IPS-18c (cell line): ENCODE results near the gene NUBP2.

Experiments
- H3K4me3 ChIP-seq: 2 replicates; pipeline ENCODE4 v1.7.0; 2013; ENCODE audit warnings: low read depth, mild to moderate bottlenecking, low read length, moderate library complexity; ENCODE audit not compliant: insufficient read depth
- H3K9me3 ChIP-seq: one replicate; pipeline ENCODE4 v1.6.1; 2013; ENCODE audit warnings: mild to moderate bottlenecking, low read length, moderate library complexity; ENCODE audit not compliant: control insufficient read depth, insufficient read depth

Gene NUBP2, protein sequence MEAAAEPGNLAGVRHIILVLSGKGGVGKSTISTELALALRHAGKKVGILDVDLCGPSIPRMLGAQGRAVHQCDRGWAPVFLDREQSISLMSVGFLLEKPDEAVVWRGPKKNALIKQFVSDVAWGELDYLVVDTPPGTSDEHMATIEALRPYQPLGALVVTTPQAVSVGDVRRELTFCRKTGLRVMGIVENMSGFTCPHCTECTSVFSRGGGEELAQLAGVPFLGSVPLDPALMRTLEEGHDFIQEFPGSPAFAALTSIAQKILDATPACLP

DNA sequence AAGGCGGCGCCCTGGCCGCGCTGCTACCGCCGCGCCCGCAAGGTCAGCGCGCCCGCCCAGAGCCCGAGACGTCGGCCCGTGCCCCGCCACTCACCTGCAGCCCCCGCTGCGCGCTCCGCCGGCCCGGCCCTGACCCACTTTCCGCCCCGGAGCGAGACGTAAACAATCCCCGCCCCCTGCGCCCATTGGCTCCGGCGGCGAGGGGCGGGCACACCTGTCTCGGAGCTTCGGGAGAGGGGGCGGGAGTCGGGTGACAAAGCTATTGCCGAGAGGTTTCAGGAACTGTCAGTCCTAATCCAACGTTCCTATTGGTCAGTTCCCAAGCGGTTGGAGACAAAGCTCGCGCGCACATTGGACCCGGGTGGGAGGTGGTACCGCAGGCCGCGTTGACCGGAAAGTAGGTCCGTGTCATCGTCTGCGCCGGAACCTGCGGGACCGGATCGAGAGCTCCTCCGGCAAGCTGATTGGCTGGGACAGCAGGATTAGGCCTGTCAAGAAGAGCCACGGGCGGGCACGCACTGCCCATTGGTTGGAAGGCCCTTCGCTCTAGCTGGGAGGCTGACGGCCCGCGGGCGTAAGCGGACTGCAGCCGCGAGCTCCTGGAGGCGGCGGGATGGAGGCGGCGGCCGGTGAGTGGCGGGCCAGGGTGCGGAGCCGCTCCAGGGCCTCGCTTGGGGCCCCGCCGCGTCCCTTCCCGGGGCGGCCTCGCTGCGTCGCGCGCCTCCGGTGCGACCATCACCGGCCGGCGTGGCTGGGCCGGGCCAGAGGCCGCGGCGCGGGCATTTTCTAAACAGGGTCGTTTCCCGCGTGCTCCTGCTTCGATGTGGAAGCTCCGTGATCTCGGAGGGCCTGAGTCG, at the start of gene NUBP2, which contains the start of gene SPSB3:
NUBP2 (plus strand) TSS at position 553 of the 857 bp plus-strand sequence; CDS start at position 614, 61 bp downstream.
SPSB3 (minus strand) TSS at position 164 of the 857 bp plus-strand sequence. CDS start 1,088 bp downstream, outside the sequence.
- H3K4me3 ChIP-seq: peak within 1 kb of the TSS; percentile 80
- peaks cover 4% of the 10 kb centered on the region for H3K9me3 ChIP-seq

DNA sequence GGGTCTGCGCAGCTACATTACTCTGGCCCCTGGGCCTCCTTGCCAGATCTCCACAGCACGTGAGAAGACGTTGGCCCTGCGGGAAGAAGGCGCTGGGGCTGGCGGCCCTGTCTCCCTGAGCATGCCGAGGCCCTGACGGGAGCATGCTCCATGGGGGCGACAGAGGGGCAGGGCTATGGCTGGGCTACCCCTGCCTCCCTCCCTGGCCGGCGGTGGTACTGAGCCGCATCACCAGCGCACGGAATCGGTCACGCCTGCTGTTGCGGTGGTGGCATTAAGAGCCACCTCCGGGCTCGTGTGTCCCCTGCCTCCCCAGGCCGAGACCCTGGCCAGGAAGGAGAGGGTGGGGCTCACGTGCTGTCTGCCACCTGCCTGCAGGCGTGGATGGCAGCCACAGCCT, 48.6 kb upstream of the NUBP2 start:
- peaks cover 27% of the 10 kb centered on the region for H3K9me3 ChIP-seq
- no peak overlapping the region for H3K4me3 ChIP-seq

- peaks cover 25% of the 10 kb centered on the region for H3K9me3 ChIP-seq
- no peak overlapping the region for H3K4me3 ChIP-seq
Measured at GRCh38 chr16:1734816-1735215, 47.9 kb upstream of the NUBP2 start.

- no peak overlapping the region for H3K4me3 ChIP-seq
Measured at GRCh38 chr16:1740234-1740633, 42.5 kb upstream of the NUBP2 start.

DNA sequence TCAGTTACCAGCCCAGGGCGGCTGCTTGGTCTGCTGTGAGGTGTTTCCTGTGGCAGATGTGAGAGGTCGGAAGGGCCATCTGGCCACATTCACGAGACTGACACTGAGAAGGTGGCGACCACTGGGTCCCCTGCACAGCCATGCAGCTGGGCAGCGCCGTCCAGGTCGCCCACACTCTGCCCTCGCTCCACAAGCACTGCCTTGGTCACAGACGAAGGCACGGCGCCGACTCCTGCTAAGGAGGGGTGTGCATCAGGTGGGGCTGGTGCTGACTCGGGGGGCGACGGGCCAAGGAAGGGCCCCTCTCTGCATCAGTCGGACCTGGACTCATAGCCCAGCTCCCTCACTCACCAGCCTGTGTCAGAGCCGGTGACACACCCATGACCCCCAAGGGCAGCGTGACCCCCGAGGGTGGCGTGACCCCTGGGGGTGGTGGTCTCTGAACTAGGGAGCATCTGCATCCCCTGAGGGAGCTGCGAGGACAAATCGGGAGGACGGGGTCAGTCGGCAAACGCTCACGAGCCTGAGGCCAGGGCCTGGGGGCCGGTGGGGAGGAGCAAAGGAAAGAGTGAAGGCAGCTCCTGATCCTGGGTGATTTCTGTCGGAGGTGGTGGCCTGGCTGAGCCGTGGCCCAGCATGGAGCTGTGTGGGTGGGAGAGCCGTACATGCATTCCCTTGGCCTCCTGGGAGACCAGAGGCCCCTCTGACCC, 41.8 kb upstream of the NUBP2 start:
- H3K9me3 ChIP-seq: peaks cover 22% of the 10 kb centered on the region
- H3K4me3 ChIP-seq: no peak overlapping the region

More at GRCh38 chr16:1740234-1740633, 42.5 kb upstream of the NUBP2 start:
- peaks cover 22% of the 10 kb centered on the region for H3K9me3 ChIP-seq

- Histone ChIP-seq H3K9me3 (peaks cover 17% of the 10 kb centered on the region), H3K4me3 (no peak overlapping the region)
Measured at GRCh38 chr16:1741553-1742165, 41.1 kb upstream of the NUBP2 start.

DNA sequence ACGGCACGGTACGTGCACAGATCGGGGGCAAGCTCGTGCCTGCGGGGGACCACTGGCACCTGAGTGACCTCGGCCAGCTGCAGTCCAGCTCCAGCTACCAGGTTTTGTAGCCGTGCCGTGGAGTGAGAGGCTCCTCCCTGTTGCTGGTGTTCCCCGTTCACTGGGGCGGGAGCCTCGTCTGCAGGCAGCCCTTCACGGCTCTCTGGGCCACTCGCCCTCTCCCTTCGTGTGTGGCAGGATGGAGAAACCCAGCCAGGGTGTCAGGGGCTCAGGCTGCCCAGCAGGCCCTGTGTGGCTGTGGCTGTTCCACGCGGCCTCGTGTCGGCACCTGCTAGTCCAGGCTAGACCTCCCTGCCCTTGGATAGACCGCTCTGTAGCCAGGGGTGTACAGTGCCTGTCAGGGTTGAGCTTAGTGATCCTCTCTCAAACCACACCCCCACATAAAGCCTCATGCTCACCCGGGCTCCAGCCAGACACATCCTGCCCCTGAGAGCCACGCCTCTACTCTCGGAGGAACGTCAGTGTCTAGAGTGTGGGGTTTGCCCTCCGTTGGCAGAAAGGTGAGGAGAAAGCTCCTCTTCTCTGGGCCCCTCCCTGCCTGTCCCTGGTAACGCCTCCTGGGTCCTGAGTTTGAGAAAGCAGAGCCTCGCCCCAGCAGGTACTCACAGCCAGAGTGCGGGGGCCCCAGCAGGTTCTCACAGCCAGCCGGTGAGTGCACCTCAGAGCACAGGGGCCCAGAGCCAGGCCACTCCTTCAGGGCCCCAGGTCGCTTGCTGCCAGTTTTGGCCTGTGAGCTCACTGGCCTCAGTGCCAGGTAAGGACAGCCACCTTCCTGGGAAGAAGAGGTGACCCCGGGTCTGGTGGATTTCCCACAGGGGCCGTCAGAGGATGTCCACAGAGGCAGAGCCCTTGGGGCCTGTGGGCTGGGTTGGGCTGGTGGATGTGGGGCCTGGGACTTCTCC, 39.1 kb upstream of the NUBP2 start:
- Histone ChIP-seq H3K4me3 (no peak overlapping the region; the same call in 1 of the 2 replicates), H3K9me3 (peaks cover under 1% of the 10 kb centered on the region)

GRCh38 chr16:1744338-1744840, 38.4 kb upstream of the NUBP2 start:
- H3K4me3 ChIP-seq: no peak overlapping the region
- no peaks in the 10 kb centered on the region for H3K9me3 ChIP-seq

DNA sequence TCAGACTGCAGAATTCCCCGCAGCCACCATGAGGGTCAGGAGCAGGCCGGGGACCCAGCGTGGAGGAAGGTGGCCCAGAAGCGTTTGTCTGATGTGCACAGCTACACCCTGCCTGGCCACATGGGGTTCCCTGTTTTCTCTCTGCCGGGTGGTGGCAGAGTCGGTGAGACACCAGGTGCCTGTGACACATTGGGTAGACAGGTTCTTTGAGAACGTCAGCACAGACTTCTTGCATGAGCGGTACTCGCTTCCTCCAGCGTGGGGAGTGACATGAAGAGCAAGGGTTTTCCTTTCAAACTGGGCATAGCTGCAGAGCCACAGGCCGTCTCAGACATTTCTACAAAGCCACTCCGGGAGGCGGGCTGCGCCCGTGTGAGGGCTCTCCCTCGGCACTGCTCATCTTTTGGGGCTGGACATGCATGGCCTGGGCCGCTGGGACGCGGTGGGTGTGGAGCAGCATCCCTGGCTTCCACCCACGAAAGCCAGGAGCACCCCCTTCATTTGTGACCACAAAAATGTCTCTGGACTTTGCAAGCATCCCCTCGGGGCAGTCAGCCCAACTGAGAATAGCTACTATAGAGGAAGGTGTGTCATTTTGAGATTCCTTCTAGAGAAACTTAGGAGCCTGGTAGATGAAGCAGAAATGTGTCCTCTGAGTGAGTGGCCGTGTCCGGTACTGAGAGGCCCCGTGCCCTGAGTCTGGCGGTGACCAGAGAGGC, 37.4 kb upstream of the NUBP2 start:
- H3K9me3 ChIP-seq: no peaks in the 10 kb centered on the region
- no peak overlapping the region for H3K4me3 ChIP-seq

GRCh38 chr16:1745900-1746692, 36.7 kb upstream of the NUBP2 start:
- Histone ChIP-seq H3K9me3 (no peaks in the 10 kb centered on the region), H3K4me3 (no peak overlapping the region)

- Histone ChIP-seq H3K9me3 (no peaks in the 10 kb centered on the region), H3K4me3 (no peak overlapping the region)
Measured at GRCh38 chr16:1746693-1747195, 36.0 kb upstream of the NUBP2 start.

GRCh38 chr16:1747934-1748333, 34.8 kb upstream of the NUBP2 start:
- H3K9me3 ChIP-seq: peaks cover 2% of the 10 kb centered on the region

GRCh38 chr16:1749152-1750117, 33.3 kb upstream of the NUBP2 start:
- Histone ChIP-seq H3K9me3 (peaks cover 2% of the 10 kb centered on the region), H3K4me3 (no peak overlapping the region)

More at GRCh38 chr16:1747934-1748333, 34.8 kb upstream of the NUBP2 start:
- no peak overlapping the region for H3K4me3 ChIP-seq

DNA sequence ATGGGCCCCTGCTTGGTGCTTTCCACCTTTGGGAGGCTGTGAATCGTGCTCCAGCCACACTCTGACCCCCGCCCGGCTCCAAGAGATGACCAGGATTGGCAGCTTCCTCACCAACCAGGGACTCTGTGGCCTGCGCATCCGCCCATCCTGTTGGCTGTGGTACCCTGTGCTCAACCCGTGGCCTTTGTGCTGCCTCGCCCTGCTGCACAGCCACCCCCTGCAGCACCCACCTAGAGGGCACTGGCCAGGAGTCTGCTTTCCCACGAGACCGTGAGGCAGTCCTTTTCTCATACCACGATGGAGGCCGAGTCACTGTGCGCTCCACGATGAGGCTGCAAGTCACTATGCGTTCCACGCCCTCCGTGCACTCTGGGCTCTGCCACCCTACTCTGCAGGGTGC, 30.8 kb upstream of the NUBP2 start:
- peaks cover 2% of the 10 kb centered on the region for H3K9me3 ChIP-seq
- no peak overlapping the region for H3K4me3 ChIP-seq
